Right lobe of liver (tissue), 4 donors: ENCODE measurements around the gene CSK.

Source experiments
- POLR2A ChIP-seq: fragments of 450-650 bp; IDR thresholded peaks from one replicate; pipeline ENCODE4 v1.6.1; 2017; ENCODE audit warnings: antibody characterized with exemption, mild to moderate bottlenecking
- TF ChIP-seq, protein P1 (sequence below), 4 donors: fragments of 200-600 bp in 3 of 4; fragments of 450-650 bp in 1 of 4; IDR thresholded peaks; one replicate each; pipeline versions ENCODE4 v1.5.1 to v1.8.0; 2016 to 2022; ENCODE audit warnings: antibody characterized with exemption in 4 of 4, mild to moderate bottlenecking in 2 of 4
- donor health status: DM: no; HTN: no; CAD: no.
- donor health status: DM: no; HTN: no; CAD: no.
- donor health status: DM: no; HTN: yes; CAD: no.

DNA sequence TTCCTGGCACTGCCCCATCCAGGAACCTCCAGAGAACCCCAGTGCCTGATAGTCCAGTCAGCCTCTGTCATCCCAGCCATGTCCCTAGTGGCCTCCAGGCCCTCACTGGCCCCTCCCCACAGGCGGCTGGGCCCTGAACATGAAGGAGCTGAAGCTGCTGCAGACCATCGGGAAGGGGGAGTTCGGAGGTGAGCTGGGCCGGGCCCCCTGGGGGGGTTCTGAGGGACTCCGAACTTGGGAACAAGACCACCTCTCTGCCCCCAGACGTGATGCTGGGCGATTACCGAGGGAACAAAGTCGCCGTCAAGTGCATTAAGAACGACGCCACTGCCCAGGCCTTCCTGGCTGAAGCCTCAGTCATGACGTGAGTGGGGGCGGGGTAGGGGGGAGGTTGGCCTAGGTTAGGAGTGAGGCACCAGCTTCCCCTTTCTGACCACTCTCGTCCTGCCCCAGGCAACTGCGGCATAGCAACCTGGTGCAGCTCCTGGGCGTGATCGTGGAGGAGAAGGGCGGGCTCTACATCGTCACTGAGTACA is 18.7 kb downstream of the CSK start:
- TF ChIP-seq, protein P1, sequence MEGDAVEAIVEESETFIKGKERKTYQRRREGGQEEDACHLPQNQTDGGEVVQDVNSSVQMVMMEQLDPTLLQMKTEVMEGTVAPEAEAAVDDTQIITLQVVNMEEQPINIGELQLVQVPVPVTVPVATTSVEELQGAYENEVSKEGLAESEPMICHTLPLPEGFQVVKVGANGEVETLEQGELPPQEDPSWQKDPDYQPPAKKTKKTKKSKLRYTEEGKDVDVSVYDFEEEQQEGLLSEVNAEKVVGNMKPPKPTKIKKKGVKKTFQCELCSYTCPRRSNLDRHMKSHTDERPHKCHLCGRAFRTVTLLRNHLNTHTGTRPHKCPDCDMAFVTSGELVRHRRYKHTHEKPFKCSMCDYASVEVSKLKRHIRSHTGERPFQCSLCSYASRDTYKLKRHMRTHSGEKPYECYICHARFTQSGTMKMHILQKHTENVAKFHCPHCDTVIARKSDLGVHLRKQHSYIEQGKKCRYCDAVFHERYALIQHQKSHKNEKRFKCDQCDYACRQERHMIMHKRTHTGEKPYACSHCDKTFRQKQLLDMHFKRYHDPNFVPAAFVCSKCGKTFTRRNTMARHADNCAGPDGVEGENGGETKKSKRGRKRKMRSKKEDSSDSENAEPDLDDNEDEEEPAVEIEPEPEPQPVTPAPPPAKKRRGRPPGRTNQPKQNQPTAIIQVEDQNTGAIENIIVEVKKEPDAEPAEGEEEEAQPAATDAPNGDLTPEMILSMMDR (IDR thresholded peaks at IDR 0.05) = no peak
- TF ChIP-seq POLR2A = no peak
